OCI-LY7 (cell line): Measurements from ENCODE around the gene TPRG1.

Experiments used
- EZH2phosphoT487 ChIP-seq: fragments of 200-600 bp; sonication (generic); IDR thresholded peaks from 2 replicates; pipeline ENCODE4 v1.6.1; 2018; ENCODE audit warnings: low read depth, borderline replicate concordance, mild to moderate bottlenecking, mixed run types, antibody characterized with exemption, low read length, moderate library complexity, mixed read lengths
- TF ChIP-seq, protein P1 (sequence below): fragments of 200-600 bp; sonication (generic); conservative IDR thresholded peaks from 2 replicates; pipeline ENCODE4 v1.5.1; 2014; ENCODE audit warnings: mild to moderate bottlenecking, antibody characterized with exemption, low read length, moderate library complexity, mixed read lengths

DNA sequence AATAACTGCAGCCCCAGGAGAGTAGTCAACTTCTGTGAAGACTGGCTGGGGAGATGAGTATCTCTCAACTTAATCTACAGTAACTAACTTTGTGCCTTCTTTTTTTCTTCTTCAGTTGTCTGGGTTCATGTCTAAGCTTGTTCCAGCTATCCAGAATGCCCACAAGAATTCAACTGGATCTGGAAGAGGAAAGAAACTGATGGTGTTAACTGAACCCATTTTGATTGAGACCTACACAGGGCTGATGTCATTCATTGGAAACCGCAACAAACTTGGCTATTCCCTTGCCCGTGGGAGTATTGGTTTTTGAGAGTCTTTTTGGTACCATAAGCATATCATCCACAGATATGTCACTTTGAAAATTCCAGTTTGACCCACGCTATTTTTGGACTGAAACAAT is 148.7 kb downstream of the TPRG1 start:
- TF ChIP-seq, protein P1, sequence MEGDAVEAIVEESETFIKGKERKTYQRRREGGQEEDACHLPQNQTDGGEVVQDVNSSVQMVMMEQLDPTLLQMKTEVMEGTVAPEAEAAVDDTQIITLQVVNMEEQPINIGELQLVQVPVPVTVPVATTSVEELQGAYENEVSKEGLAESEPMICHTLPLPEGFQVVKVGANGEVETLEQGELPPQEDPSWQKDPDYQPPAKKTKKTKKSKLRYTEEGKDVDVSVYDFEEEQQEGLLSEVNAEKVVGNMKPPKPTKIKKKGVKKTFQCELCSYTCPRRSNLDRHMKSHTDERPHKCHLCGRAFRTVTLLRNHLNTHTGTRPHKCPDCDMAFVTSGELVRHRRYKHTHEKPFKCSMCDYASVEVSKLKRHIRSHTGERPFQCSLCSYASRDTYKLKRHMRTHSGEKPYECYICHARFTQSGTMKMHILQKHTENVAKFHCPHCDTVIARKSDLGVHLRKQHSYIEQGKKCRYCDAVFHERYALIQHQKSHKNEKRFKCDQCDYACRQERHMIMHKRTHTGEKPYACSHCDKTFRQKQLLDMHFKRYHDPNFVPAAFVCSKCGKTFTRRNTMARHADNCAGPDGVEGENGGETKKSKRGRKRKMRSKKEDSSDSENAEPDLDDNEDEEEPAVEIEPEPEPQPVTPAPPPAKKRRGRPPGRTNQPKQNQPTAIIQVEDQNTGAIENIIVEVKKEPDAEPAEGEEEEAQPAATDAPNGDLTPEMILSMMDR: no peak
- TF ChIP-seq EZH2phosphoT487: no peak
